Pancreas (tissue), 10 donors: ENCODE results near the gene PPP1R37. TPM values are rescaled to one million over a fixed set of nuclear protein-coding genes. Genes with fewer than 3 reads are reported as not detected.
A peak's percentile ranks its signal among the peaks of the same experiment; 100 is the strongest.

Experiments used
- ATAC-seq, 4 donors: fragments of 200-7000 bp; cut with Tn5 transposase; one replicate each; pipeline versions ENCODE4 v1.8.0 to v1.9.1; 2020; ENCODE audit warnings: mild to moderate bottlenecking in 4 of 4, moderate library complexity in 4 of 4
- DNase-seq, 6 donors: peaks; one replicate each; pipeline ENCODE4 v3.0.0-alpha.2; 2020
- FAIRE-seq: peaks from 2 replicates; lab custom pipeline; 2012; peaks lifted over from hg19 to GRCh38; lab: Jason Lieb, UNC
- H3K27ac ChIP-seq, 4 donors: fragments of 200-600 bp; sonication (generic); 1 replicate in 3 of 4; 2 replicates in 1 of 4; pipeline versions ENCODE4 v1.5.0 to v1.8.0; 2020
- H3K27me3 ChIP-seq, 4 donors: fragments of 200-600 bp; one replicate each; pipeline ENCODE4 v1.8.0; 2021
- H3K36me3 ChIP-seq, 3 donors: fragments of 200-600 bp; sonication (generic) in 1 of 3; one replicate each; pipeline versions ENCODE4 v1.5.0 to v1.8.0; 2020 to 2021
- H3K4me1 ChIP-seq, 3 donors: fragments of 200-600 bp; one replicate each; pipeline ENCODE4 v1.8.0; 2021
- H3K4me3 ChIP-seq, 4 donors: fragments of 200-600 bp; sonication (generic) in 2 of 4; one replicate each; pipeline versions ENCODE4 v1.5.0 to v1.8.0; 2020 to 2021
- H3K9me3 ChIP-seq, 4 donors: fragments of 200-600 bp; one replicate each; pipeline ENCODE4 v1.8.0; 2021
- CTCF ChIP-seq, 4 donors: fragments of 200-600 bp; sonication (generic) in 3 of 4; IDR thresholded peaks; one replicate each; pipeline versions ENCODE4 v1.5.0 to v1.8.0; 2021; ENCODE audit warnings: antibody characterized with exemption in 4 of 4
- WGBS, 2 donors: extraction: QIAGEN DNeasy Blood & Tissue Kit; methylation state at CpG; one replicate each; pipeline ENCODE4 v1.1.7; 2013; 5-methylcytosine and 5-hydroxymethylcytosine counted together
- intact Hi-C, 3 donors: fragments of 100-400 bp; cut with DNase I; formaldehyde crosslinking; loops; one replicate each; pipeline versions ENCODE4 v1.11.1 to v1.14.2; 2022
- polyA plus RNA-seq, 2 donors: library from polyadenylated mRNA; stranded (reverse); fragments of 200-250 nt; gene quantifications; one replicate each; pipeline ENCODE4 v1.2.3, GENCODE V29; 2013
- total RNA-seq, 6 donors: library from RNA; stranded (reverse); fragmentation: NEBNext Ultra II Directional in 4 of 6; extraction: Animal tissue kit (Norgen Biotek cat#: 25700) in 4 of 6; gene quantifications; one replicate each; pipeline versions ENCODE4 v1.2.1 to v1.2.4, GENCODE V29; 2021 to 2023
- donor health status: healthy with polysubstance abuse.
- donor health status: DM: no; HTN: no; CAD: no; lungs with moderate emphysema.
- donor health status: DM: no; HTN: no; CAD: no.
- donor health status: control.
- donor health status: control.
- donor health status: Bipolar disorder and iron deficiency.
- donor health status: DM: yes; HTN: yes; CAD: no.
- donor health status: DM: no; HTN: no; CAD: no.
- donor health status: DM: no; HTN: no; CAD: no.
- donor health status: DM: yes; HTN: yes; CAD: no.

PPP1R37 gene
- total and polyA plus RNA-seq, 8 donors, result 13.0 to 57.4 (median 15.3) TPM

- TF ChIP-seq CTCF (IDR thresholded peaks at IDR 0.05), result no peak
- intact Hi-C loops, result no loop called here
- no peak for ATAC-seq
- Histone ChIP-seq H3K36me3 (no peaks in the 10 kb centered on the region), H3K27me3 (peaks cover 0 to 7% (median 3%) of the 10 kb centered on the region in 4 donors), H3K27ac (no peak overlapping the region), H3K4me3 (peak overlapping the region in 1 of 4 donors; percentile 28), H3K4me1 (peaks cover 13 to 15% (median 13%) of the 10 kb centered on the region in 3 donors), H3K9me3 (no peaks in the 10 kb centered on the region)
- no peak for FAIRE-seq
- peak in 2 of 6 donors; percentile 14 to 52 for DNase-seq
- WGBS, 2 donors, result 47 to 48% methylated on average over 19 of the region's 19 CpGs
Observed at GRCh38 chr19:45154064-45154827, 61.3 kb downstream of the PPP1R37 start.

- Histone ChIP-seq H3K27me3 (peaks cover 0 to 7% (median 3%) of the 10 kb centered on the region in 4 donors), H3K4me3 (no peak overlapping the region), H3K9me3 (no peaks in the 10 kb centered on the region), H3K36me3 (no peaks in the 10 kb centered on the region), H3K4me1 (peaks cover 13 to 17% (median 17%) of the 10 kb centered on the region in 3 donors), H3K27ac (no peak overlapping the region)
- no peak for ATAC-seq
- DNase-seq, result peak in 2 of 6 donors; percentile 25 to 47
- no peak for FAIRE-seq
- intact Hi-C loops, result no loop called here
- 70 to 76% methylated on average over 11 of the region's 11 CpGs for WGBS, 2 donors
- no peak for TF ChIP-seq CTCF (IDR thresholded peaks at IDR 0.05)
Observed at GRCh38 chr19:45156011-45156630, 63.1 kb downstream of the PPP1R37 start.

GRCh38 chr19:45156751-45157150, 63.8 kb downstream of the PPP1R37 start:
- WGBS, 2 donors, result 63 to 75% methylated on average over 10 to 11 of the region's 11 CpGs

GRCh38 chr19:45158503-45159209, 65.7 kb downstream of the PPP1R37 start:
- TF ChIP-seq CTCF (IDR thresholded peaks at IDR 0.05), result no peak
- no peak for ATAC-seq
- Histone ChIP-seq H3K27ac (no peak overlapping the region), H3K4me3 (no peak overlapping the region), H3K4me1 (peaks cover 2 to 6% (median 6%) of the 10 kb centered on the region in 3 donors), H3K27me3 (no peaks in the 10 kb centered on the region), H3K9me3 (no peaks in the 10 kb centered on the region), H3K36me3 (no peaks in the 10 kb centered on the region)
- intact Hi-C loops, result no loop called here
- no peak for FAIRE-seq
- WGBS, 2 donors, result 70 to 82% methylated on average over 26 to 27 of the region's 27 CpGs
- peak in 2 of 6 donors; percentile 21 to 59 for DNase-seq

More at GRCh38 chr19:45156751-45157150, 63.8 kb downstream of the PPP1R37 start:
- no peaks in the 10 kb centered on the region for H3K36me3 ChIP-seq
- FAIRE-seq (no peak), DNase-seq (peak in 1 of 6 donors; percentile 48), ATAC-seq (no peak)
- intact Hi-C loops, result no loop called here
- no peak for TF ChIP-seq CTCF (IDR thresholded peaks at IDR 0.05)
- H3K27me3 ChIP-seq, result peaks cover 0 to 7% (median 2%) of the 10 kb centered on the region in 4 donors
- H3K9me3 ChIP-seq, result no peaks in the 10 kb centered on the region
- H3K27ac ChIP-seq, result no peak overlapping the region
- H3K4me3 ChIP-seq, result no peak overlapping the region
- H3K4me1 ChIP-seq, result peaks cover 13 to 20% (median 18%) of the 10 kb centered on the region in 3 donors
